COR-L47 (cell line): ENCODE data around the gene HRC.
"Not testable (repeated sequence)": the region's sequence is repeated elsewhere in the genome, so short reads cannot be mapped to it uniquely, and the experiment has no call there.

Source experiments
- DNase-seq: peaks from one replicate; lab custom pipeline; 2025; lab: John Stamatoyannopoulos, UW

HRC gene

GRCh38 chr19:49135686-49136085 is 19.5 kb downstream of the HRC start:
- no peak for DNase-seq

GRCh38 chr19:49133621-49134454 is 21.4 kb downstream of the HRC start:
- DNase-seq = no peak

GRCh38 chr19:49132974-49133609 is 22.1 kb downstream of the HRC start:
- DNase-seq = no peak

GRCh38 chr19:49130325-49130724 is 24.9 kb downstream of the HRC start:
- no peak for DNase-seq

GRCh38 chr19:49129238-49129583 is 26.0 kb downstream of the HRC start:
- no peak for DNase-seq

- DNase-seq = no peak
These were observed 26.5 kb downstream of the HRC start for GRCh38 chr19:49128545-49129237.

- peak; percentile 73 for DNase-seq
These were observed 27.3 kb downstream of the HRC start for GRCh38 chr19:49127674-49128544.

GRCh38 chr19:49127225-49127624 is 28.0 kb downstream of the HRC start:
- DNase-seq = not testable (repeated sequence)

- DNase-seq = no peak
These were observed 28.6 kb downstream of the HRC start for GRCh38 chr19:49126575-49126974.

GRCh38 chr19:49125025-49125731 is 30.0 kb downstream of the HRC start:
- DNase-seq = no peak

GRCh38 chr19:49123285-49123684 is 31.9 kb downstream of the HRC start:
- not testable (repeated sequence) for DNase-seq

- not testable (repeated sequence) for DNase-seq
These were observed 33.4 kb downstream of the HRC start for GRCh38 chr19:49121841-49122240.

GRCh38 chr19:49120868-49121267 is 34.3 kb downstream of the HRC start:
- no peak for DNase-seq

GRCh38 chr19:49120325-49120683 is 34.9 kb downstream of the HRC start:
- no peak for DNase-seq

- DNase-seq = peak; percentile 21
These were observed 35.5 kb downstream of the HRC start, which contains the start of gene PPFIA3 for GRCh38 chr19:49119411-49120324. PPFIA3 (plus strand) TSS chr19:49119544; CDS start chr19:49127874, 8,330 bp downstream.

GRCh38 chr19:49118565-49119410 is 36.4 kb downstream of the HRC start, which contains the start of gene C19orf73:
C19orf73 (minus strand) TSS chr19:49119143; CDS start chr19:49119022, 121 bp downstream.
- peak; percentile 93 for DNase-seq

GRCh38 chr19:49117677-49118564 is 37.3 kb downstream of the HRC start:
- no peak for DNase-seq

- no peak for DNase-seq
These were observed 38.7 kb downstream of the HRC start for GRCh38 chr19:49116544-49116943.
